Measurements from ENCODE around the gene LDLRAD3. TPM values are rescaled to one million over a fixed set of nuclear protein-coding genes. Genes with fewer than 3 reads are reported as not detected.

Gene LDLRAD3
- total RNA-seq, 1 experiment from 2014 or later, result 19.0 TPM

- TF ChIP-seq EZH2phosphoT487 (IDR thresholded peaks at IDR 0.05; ENCODE audit: borderline replicate concordance) (no peak), SP1 (IDR thresholded peaks at IDR 0.05; ENCODE audit: low read depth) (no peak), RAD21 (IDR thresholded peaks at IDR 0.05; ENCODE audit: low read depth) (no peak)
Observed at GRCh38 chr11:36016709-36017108, 72.8 kb downstream of the LDLRAD3 start (continued).

- no peak for TF ChIP-seq CEBPB (IDR thresholded peaks at IDR 0.05; ENCODE audit: low read depth)
- TF ChIP-seq SIN3A (IDR thresholded peaks at IDR 0.05; ENCODE audit: low read depth), result no peak
- TF ChIP-seq CBX3 (IDR thresholded peaks at IDR 0.05; ENCODE audit: low read depth), result no peak
- TF ChIP-seq MAX (IDR thresholded peaks at IDR 0.05), result no peak
- no peak for TF ChIP-seq ZBTB33 (IDR thresholded peaks at IDR 0.05; ENCODE audit: extremely low read depth, insufficient replicate concordance, low read length)
- TF ChIP-seq FOSL1 (IDR thresholded peaks at IDR 0.05; ENCODE audit: low read depth), result no peak
- no peak for TF ChIP-seq EZH2phosphoT487 (IDR thresholded peaks at IDR 0.05; ENCODE audit: borderline replicate concordance)
- TF ChIP-seq EGR1 (IDR thresholded peaks at IDR 0.05; ENCODE audit: low read depth), result no peak
- TF ChIP-seq, protein P1, sequence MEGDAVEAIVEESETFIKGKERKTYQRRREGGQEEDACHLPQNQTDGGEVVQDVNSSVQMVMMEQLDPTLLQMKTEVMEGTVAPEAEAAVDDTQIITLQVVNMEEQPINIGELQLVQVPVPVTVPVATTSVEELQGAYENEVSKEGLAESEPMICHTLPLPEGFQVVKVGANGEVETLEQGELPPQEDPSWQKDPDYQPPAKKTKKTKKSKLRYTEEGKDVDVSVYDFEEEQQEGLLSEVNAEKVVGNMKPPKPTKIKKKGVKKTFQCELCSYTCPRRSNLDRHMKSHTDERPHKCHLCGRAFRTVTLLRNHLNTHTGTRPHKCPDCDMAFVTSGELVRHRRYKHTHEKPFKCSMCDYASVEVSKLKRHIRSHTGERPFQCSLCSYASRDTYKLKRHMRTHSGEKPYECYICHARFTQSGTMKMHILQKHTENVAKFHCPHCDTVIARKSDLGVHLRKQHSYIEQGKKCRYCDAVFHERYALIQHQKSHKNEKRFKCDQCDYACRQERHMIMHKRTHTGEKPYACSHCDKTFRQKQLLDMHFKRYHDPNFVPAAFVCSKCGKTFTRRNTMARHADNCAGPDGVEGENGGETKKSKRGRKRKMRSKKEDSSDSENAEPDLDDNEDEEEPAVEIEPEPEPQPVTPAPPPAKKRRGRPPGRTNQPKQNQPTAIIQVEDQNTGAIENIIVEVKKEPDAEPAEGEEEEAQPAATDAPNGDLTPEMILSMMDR (IDR thresholded peaks at IDR 0.05 in 2 of 3, conservative IDR thresholded peaks at IDR 0.05 in 1 of 3; ENCODE audit: borderline replicate concordance in 1 of 3, insufficient read depth in 1 of 3, low read depth in 2 of 3, low read length in 2 of 3), result no peak
- TF ChIP-seq SRF (IDR thresholded peaks at IDR 0.05; ENCODE audit: low read depth), result no peak
- no peak for TF ChIP-seq ZFX (IDR thresholded peaks at IDR 0.05)
- no peak for TF ChIP-seq ELF1 (IDR thresholded peaks at IDR 0.05; ENCODE audit: borderline replicate concordance, low read depth)
- TF ChIP-seq, protein P2, sequence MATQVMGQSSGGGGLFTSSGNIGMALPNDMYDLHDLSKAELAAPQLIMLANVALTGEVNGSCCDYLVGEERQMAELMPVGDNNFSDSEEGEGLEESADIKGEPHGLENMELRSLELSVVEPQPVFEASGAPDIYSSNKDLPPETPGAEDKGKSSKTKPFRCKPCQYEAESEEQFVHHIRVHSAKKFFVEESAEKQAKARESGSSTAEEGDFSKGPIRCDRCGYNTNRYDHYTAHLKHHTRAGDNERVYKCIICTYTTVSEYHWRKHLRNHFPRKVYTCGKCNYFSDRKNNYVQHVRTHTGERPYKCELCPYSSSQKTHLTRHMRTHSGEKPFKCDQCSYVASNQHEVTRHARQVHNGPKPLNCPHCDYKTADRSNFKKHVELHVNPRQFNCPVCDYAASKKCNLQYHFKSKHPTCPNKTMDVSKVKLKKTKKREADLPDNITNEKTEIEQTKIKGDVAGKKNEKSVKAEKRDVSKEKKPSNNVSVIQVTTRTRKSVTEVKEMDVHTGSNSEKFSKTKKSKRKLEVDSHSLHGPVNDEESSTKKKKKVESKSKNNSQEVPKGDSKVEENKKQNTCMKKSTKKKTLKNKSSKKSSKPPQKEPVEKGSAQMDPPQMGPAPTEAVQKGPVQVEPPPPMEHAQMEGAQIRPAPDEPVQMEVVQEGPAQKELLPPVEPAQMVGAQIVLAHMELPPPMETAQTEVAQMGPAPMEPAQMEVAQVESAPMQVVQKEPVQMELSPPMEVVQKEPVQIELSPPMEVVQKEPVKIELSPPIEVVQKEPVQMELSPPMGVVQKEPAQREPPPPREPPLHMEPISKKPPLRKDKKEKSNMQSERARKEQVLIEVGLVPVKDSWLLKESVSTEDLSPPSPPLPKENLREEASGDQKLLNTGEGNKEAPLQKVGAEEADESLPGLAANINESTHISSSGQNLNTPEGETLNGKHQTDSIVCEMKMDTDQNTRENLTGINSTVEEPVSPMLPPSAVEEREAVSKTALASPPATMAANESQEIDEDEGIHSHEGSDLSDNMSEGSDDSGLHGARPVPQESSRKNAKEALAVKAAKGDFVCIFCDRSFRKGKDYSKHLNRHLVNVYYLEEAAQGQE (IDR thresholded peaks at IDR 0.05; ENCODE audit: low read depth), result no peak
- no peaks in the 10 kb centered on the region for H4K20me1 ChIP-seq (ENCODE audit: insufficient read depth)
- intact Hi-C loops (cut with micrococcal nuclease), result no loop called here
- ChIA-PET RAD21 (ENCODE audit: low non-redundant PET in 1 of 2, low total read pairs in 2 of 2, uncharacterized antibody in 2 of 2, unreplicated experiment in 2 of 2) (no interaction called here), POLR2A (no interaction called here), CTCF (no interaction called here)
- H2AFZ ChIP-seq (ENCODE audit: low read depth, low read length, poor library complexity, severe bottlenecking), result no peak overlapping the region
- no peaks in the 10 kb centered on the region for H3K9me2 ChIP-seq (ENCODE audit: insufficient read depth)
- no peak overlapping the region for H3K4me2 ChIP-seq (ENCODE audit: low read length)
- H3K27me3 ChIP-seq (ENCODE audit: insufficient read depth, low read length), result no peaks in the 10 kb centered on the region
- peaks cover 15% of the 10 kb centered on the region; the same call in 1 of the 2 replicates for H3K79me2 ChIP-seq (ENCODE audit: insufficient read depth, low read length)
- H3K4me3 ChIP-seq (replicated peaks in 1 of 2; ENCODE audit: low read depth in 1 of 2, low read length in 2 of 2), result no peak overlapping the region
- H3K9me3 ChIP-seq (ENCODE audit: control insufficient read depth in 1 of 2, insufficient read depth in 1 of 2, low read depth in 1 of 2, low read length in 2 of 2), result no peaks in the 10 kb centered on the region
- no peaks in the 10 kb centered on the region for H3K36me3 ChIP-seq (ENCODE audit: control insufficient read depth in 1 of 2, insufficient read depth in 2 of 2, low read length in 2 of 2)
- no peak overlapping the region for H3K27ac ChIP-seq (ENCODE audit: low read depth, low read length)
- ATAC-seq (no peak), DNase-seq (ENCODE audit: low read depth, low spot score) (no peak)
- BruUV-seq (replicated peaks), result no TSS peak
- H3K9ac ChIP-seq (ENCODE audit: low read length), result no peak overlapping the region
- peaks cover 0 to 8% of the 10 kb centered on the region in 2 experiments; a peak in 1 of 4 replicates for H3K4me1 ChIP-seq (ENCODE audit: control insufficient read depth in 1 of 2, insufficient read depth in 2 of 2, low read length in 2 of 2)
Observed at GRCh38 chr11:36019005-36019596, 75.2 kb downstream of the LDLRAD3 start.
